Activated CD8-positive, alpha-beta memory T cell treated with anti-CD3 and anti-CD28 coated beads, Interleukin-2, amount 50 U/mL, for 4 hours (primary cell): Measurements from ENCODE around the gene DYNLL1.
A peak's percentile ranks its signal among the peaks of the same experiment; 100 is the strongest.
"Not testable (repeated sequence)": the region's sequence is repeated elsewhere in the genome, so short reads cannot be mapped to it uniquely, and the experiment has no call there.

Source experiments
- DNase-seq: peaks from one replicate; pipeline ENCODE4 v3.0.0-alpha.2; 2020

Gene DYNLL1

DNA sequence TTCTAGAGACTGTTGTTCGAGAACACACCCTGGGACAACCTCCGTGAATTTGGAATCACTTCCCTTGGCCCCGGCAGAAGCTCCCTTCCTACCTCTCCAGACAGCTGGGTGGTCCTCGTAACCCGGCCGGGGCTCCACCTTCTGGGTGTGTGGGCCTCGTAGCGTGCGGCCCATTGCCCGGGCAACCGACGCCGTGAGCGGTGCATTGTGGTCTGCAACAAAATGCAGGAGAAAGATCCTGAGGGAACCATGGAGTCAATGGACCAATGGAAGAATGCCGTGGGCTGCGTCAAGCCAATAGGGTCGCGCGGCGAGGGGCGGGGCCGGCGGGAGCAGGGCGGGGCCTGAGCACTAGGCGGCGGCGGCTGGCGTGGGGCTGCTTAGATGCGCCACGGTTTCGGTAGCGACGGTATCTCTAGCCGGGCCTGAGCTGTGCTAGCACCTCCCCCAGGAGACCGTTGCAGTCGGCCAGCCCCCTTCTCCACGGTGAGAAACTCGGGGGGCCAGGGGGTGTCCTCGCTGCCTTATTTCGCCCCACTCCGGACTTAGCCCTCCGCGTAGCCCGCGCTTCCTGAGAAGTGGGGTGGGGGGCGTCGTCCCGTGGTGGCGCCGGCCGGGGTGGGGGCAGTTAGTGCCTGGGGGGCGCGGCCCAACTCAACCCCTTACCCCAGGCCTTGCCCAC is at the start of gene DYNLL1:
Gene DYNLL1 (plus strand): TSS at position 383 of the 682 bp plus-strand sequence. CDS start 309 bp downstream, outside the sequence.
- peak; percentile 97 for DNase-seq

DNA sequence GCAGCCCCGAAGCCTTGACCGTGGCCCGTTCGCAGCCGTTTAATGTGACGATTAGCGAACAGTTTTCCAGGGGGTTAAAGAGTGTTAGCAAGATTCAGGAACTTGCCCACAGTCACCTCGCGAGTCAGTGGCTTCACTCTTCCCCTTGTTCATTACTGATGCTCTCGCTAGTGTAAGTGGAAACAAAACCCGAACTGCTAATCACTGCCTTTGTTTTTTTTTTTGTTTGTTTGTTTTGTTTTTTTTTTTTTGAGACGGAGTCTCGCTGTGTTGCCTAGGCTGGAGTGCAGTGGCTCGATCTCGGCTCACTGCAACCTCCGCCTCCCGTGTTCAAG is 49.1 kb upstream of the DYNLL1 start:
- DNase-seq: not testable (repeated sequence)

- no peak for DNase-seq
Observed at GRCh38 chr12:120447992-120448391, 47.9 kb upstream of the DYNLL1 start.

GRCh38 chr12:120452524-120452923 is 43.4 kb upstream of the DYNLL1 start:
- DNase-seq: not testable (repeated sequence)

DNA sequence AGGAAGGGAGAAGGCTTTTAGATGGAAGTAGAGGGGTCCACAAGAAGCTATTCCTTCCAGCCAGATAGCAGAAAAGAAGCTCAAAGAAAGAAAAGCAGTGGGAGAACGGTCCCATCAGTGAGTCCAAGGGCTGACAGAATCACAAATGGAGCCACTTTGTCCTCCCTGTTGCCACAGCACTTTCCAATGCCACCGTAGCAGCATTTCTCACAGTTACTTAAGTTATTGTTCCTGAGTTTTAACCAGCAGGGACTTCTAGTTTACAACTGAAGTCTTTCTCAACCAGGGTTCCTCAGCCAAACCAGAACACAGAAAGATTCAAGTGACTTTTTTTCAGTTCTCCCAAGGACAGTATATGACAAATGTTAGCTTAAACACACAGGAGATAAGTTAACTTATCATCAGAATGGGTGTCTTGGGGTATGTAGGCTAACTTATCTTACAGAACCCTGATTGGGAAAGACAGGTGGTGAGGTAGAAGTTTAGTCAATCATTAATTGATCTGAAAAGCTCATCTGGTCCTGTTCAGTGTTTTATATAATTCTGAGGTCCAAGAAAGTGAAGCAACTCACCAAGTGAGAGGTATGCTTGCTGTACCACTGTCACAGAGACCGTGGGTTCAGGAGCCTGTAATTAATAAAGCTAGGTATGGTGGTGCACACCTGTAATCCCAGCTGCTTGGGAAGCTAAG is 42.7 kb upstream of the DYNLL1 start:
- no peak for DNase-seq

GRCh38 chr12:120453977-120454376 is 41.9 kb upstream of the DYNLL1 start:
- no peak for DNase-seq

DNA sequence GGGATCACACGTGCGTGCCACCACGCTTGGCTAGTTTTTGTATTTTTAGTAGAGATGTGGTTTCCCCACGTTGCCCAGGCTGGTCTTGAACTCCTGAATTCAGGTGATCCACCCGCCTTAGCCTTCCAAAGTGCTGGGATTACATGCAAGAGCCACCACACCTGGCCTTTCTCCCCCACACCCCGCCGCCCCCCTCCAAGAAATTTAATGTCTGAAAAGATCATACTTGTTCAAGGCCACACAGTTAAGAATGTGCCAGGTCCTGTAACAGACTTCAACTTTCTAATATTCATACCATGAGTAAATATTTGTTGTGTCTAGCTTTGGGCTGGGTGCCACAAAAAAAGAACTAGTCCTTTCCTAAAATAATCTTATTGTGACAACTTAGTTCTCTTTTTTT is 40.6 kb upstream of the DYNLL1 start:
- DNase-seq: no peak

DNA sequence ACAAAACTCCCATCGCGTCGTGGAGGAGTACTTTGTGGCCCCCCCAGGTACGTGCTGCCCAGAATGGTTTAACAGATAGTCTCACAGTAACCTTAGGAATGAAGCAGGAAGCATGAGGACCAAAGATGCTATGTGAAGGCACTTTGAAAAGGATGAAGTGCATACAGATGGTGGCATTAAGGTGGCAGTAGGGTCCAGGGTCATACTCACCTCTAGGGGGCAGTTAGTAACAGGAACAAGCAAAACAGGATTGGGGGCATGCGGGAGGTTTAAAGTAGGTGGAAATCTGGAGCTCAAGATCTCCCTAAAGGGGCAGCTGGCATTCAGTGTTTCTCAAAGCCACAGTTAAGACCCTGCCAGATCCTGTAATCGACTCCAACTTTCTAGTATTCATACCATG is 38.8 kb upstream of the DYNLL1 start:
- no peak for DNase-seq

- DNase-seq: no peak
Observed at GRCh38 chr12:120460157-120460556, 35.8 kb upstream of the DYNLL1 start.

DNA sequence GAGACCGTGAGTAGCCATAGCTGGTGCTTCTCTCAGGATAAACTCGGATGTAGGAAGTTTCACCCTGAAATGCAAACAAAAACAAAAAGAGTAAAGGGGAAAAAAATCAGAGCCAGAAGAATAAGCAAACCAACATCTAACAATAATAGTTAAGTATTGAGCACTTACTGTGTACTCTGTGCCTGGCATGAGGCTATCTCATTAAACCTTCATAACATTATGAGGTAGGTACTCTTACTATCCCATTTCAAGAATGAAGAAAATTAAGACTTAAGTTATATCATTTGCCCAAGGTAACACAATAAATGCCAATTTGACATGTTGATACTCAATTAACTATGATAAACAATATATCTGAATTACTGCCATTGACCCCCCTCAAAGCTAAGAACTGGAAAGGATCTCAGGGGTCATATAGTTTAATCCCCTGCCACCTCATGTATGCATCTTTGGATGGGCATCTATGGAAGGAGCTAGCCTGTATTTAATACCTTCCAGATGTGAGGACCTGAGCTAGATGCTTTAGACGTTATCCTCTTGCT is 33.7 kb upstream of the DYNLL1 start:
- DNase-seq: no peak

- DNase-seq: no peak
Observed at GRCh38 chr12:120463712-120464111, 32.2 kb upstream of the DYNLL1 start.

DNA sequence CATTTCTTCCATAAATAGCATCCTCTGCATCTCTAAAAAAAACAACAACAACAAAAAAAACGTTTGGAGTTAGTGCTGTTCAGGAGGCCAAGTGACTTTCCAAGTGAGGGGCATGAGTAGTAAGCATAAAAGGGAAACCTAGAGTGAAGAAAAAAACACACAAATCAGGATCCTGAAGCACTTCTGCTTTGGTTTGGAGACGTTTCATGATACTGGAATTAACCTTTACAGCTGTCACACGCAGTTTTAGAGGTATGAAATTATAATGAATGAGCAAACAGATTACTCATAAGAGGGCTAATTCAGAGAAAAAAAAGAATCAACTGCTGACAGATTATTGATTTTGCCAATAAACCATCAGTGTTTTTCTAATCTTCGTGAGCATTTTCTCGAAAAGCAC is 30.2 kb upstream of the DYNLL1 start:
- DNase-seq: no peak

DNA sequence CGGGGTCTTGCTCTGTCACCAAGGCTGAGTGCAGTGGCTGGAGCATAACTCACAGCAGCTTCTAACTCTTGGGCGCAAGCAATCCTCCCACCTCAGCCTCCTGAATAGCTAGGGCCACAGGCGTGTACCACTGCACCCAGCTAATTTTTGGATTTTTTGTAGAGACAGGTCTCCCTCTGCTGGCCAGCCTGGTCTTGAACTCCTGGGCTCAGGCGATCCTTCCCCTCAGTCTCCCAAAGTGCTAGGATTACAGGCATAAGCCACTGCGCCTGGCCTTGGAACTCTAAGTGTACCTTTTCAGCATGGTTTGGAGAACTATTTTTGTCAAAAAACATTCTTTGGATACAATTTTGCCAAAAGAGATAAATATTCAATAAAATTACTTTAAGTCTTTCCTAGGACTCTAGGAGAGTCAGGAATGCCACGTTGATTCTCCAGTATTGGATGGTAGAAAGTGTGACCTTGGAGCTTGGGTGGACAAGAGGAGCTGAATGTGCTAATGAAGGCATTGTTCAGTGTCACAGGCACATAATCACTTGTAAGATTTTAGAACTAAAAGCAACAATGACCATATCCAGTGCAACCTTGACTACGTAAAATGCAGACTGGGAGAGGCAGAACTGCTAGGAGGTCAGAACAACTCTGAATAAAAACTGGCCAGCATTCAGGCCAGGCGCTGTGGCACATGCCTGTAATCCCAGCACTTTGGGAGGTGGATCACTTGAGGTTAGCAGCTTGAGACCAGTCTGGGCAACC is 29.2 kb upstream of the DYNLL1 start:
- DNase-seq: peak; percentile 48

DNA sequence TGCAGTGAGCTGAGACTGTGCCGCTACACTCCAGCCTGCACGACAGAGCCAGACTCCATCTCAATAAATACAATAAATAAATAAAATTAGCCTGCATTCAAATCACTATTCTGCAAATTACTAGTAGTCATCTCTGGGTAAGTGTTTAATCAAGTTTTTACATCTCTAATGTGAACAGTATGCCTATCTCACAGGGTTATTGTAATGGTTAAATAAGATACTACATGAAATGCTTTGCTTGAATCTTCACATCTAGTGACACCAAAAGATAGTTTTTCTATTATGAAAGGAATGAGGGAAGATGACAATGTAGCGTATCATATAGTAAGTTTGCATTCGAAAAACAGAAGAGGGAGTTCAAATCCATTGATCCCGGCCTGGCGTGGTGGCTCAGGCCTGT is 28.5 kb upstream of the DYNLL1 start:
- no peak for DNase-seq

DNA sequence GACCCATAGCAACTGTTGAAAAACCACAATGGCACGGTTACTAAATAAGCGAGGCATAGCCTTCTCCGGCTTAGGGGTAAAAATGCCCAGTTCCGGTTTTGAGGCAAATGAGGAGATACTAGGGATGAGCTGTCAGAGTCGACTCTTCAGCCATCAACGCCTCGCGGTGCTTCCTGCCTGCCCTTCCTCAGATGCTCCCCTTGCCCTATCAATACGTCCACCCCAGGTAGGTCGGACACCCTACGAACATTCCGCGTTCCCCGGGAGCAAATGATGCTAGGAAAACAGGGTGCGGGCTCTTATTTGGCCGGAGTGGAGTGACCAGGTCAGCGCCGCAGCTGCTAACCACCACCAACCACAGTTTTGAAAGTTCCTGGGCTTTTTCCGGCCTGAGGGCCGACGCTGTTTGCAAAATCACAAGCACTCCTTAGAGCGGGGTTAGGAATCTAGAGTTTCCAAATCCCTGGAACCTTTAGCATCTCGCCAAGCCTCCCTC is 27.5 kb upstream of the DYNLL1 start:
- no peak for DNase-seq

DNA sequence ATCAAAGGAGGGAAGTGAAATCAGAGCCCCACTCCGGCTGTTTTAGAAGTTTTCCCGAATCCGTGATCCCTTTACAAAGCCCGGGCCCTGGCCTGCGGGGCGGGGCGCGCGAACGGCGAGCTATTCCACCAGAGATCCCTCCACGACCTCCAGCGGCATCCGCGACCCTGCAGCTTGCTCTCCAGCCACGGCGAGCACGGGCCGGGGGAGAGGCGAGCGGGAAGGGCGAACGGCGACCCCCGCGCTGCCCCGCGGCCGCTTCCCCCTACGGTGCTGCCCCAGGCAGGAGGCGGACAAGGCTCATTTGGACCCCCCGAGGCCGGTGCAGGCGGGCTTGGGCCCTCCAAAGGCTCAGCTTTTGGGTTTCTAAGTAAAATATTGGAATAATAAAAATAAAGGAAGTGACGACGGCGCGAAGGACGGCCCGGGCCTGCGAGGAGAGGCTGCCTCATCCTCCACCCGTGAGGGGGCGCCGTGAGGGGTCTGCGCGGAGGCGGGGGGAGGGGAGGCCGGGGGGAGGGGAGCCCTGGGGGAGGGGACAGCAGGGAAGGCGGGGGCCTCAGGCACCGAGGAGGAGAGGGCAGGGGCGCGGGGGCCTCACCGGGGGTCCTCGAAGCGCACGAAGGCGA is 27.0 kb upstream of the DYNLL1 start:
- DNase-seq: peak; percentile 64

DNA sequence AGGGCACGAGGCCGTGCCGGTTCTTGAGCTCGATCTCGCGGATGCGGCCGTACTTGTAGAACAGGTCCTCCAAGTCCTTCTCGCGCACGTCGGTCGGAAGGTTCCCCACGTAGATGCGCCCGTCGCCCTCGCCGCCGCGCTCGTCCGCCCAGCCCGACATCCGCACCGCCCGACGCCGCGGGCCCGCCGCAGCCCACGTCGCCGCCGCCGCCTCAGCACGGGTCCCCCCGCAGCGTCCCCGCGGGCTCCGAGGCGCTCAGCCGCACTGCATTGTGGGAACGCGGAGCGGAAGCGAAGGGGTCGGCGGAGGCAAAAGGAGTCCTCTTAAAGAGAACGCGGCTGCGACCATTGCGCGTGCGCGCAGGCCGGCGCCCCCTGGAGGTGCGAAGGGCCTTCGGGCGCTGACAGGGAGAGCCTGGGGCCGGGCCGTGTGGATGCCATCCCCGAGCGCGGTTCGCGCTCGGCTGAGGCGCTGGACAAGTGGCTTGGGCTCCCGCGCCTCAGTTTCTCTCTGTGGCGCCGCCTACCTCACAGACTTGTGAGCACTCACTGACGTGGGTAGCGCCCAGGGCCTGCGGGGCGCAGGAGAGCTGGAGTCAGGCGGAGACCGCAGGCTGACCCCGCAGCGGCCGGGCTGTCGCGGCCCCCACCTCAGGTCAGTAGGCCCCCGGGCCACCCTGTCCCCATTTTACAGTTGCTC is 26.3 kb upstream of the DYNLL1 start, which contains the start of gene SRSF9:
Gene SRSF9 (minus strand): TSS at position 299 of the 700 bp plus-strand sequence. CDS start 139 bp downstream, at position 160.
- DNase-seq: peak; percentile 97

- no peak for DNase-seq
Observed at GRCh38 chr12:120470150-120470784, 25.6 kb upstream of the DYNLL1 start.

- no peak for DNase-seq
Observed at GRCh38 chr12:120472521-120472920, 23.4 kb upstream of the DYNLL1 start.

DNA sequence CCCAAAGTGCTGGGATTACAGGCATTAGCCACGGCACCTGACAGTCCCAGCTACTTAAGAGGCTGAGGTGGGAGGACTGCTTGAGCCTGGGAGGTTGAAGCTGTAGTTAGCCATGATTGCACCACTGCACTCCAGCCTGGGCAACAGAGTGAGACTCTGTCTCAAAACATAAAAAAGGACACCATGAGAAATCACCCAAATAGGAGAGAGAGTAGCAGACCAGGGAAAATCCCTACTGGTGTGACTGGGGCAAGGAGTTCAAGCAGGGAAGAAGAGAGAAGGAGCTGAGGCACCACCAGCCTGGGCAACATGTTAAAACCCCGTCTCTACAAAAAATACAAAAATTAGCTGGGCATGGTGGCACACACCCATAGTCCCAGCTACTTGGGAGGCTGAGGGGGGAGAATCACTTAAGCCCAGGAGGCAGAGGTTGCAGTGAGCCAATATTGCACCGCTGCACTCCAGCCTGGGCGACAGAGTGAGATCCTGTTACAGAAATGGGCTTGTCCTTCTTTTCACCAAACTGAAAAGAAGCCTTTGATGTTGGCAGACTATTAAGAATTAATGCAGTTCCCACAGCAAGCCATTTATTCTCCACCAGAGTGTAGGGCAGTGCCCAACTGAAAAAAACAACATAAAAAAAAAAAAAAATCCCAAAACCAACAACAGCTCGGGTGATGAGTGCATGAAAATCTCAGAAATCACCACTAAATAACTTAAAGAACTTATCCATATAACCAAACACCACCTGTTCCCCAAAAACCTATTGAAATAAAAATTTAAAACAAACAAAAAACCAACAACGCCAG is 21.9 kb upstream of the DYNLL1 start:
- DNase-seq: no peak

- DNase-seq: no peak
Observed at GRCh38 chr12:120474616-120474960, 21.3 kb upstream of the DYNLL1 start.
